NCI-H2107 treated with DMSO at 0.1 percent for 48 hours (cell line): Measurements from ENCODE around the gene NPIPB5.
"Not testable (repeated sequence)": the region's sequence is repeated elsewhere in the genome, so short reads cannot be mapped to it uniquely, and the experiment has no call there.

ENCODE experiments used
- DNase-seq: peaks from one replicate; lab custom pipeline; 2025; ENCODE audit not compliant: unreplicated experiment; lab: John Stamatoyannopoulos, UW

Gene NPIPB5

GRCh38 chr16:22510591-22510990 is at the start of gene NPIPB5:
Gene NPIPB5, plus strand, starts transcription at chr16:22510891. Its CDS starts 2,911 bp downstream, at chr16:22513802.
- not testable (repeated sequence) for DNase-seq

- not testable (repeated sequence) for DNase-seq
These were observed 41.8 kb upstream of the NPIPB5 start for GRCh38 chr16:22468846-22469245.

- not testable (repeated sequence) for DNase-seq
These were observed 27.3 kb downstream of the NPIPB5 start for GRCh38 chr16:22537996-22538395.

- DNase-seq, result not testable (repeated sequence)
These were observed 34.1 kb downstream of the NPIPB5 start for GRCh38 chr16:22544809-22545208.

GRCh38 chr16:22546630-22547029 is 35.9 kb downstream of the NPIPB5 start:
- DNase-seq, result not testable (repeated sequence)

- DNase-seq, result not testable (repeated sequence)
These were observed 36.6 kb downstream of the NPIPB5 start for GRCh38 chr16:22547170-22547765.

GRCh38 chr16:22549853-22550252 is 39.2 kb downstream of the NPIPB5 start:
- DNase-seq, result not testable (repeated sequence)

- DNase-seq, result not testable (repeated sequence)
These were observed 40.5 kb downstream of the NPIPB5 start for GRCh38 chr16:22551143-22551542.

GRCh38 chr16:22551651-22552050 is 41.0 kb downstream of the NPIPB5 start:
- DNase-seq, result not testable (repeated sequence)

- DNase-seq, result not testable (repeated sequence)
These were observed 46.1 kb downstream of the NPIPB5 start for GRCh38 chr16:22556759-22557158.
